Natural killer cell (primary cell): ENCODE measurements around the gene TEX261. TPM values are rescaled to one million over a fixed set of nuclear protein-coding genes. Genes with fewer than 3 reads are reported as not detected.

Source experiments
- ATAC-seq, 3 donors: fragments of 150-1000 bp in 2 of 3; fragments of 200-7000 bp in 1 of 3; cut with Tn5 transposase; 1 replicate in 1 of 3; 2 replicates in 2 of 3; pipeline ENCODE4 v1.10.0; 2021; ENCODE audit warnings: mild to moderate bottlenecking in 2 of 3, moderate library complexity in 2 of 3
- DNase-seq, 2 donors: peaks; one replicate each; pipeline versions ENCODE4 v3.0.0 to v3.0.0-alpha.2; 2013 to 2021; ENCODE audit warnings: mixed read lengths in 1 of 2
- H3K27ac ChIP-seq: one replicate; pipeline ENCODE4 v1.5.1; 2013; ENCODE audit warnings: mild to moderate bottlenecking, low read length
- H3K27me3 ChIP-seq: one replicate; pipeline ENCODE4 v1.6.1; 2013; ENCODE audit warnings: low read length; ENCODE audit not compliant: control insufficient read depth, insufficient read depth
- H3K36me3 ChIP-seq: one replicate; pipeline ENCODE4 v1.6.1; 2013; ENCODE audit warnings: low read length; ENCODE audit not compliant: control insufficient read depth, insufficient read depth
- H3K4me1 ChIP-seq: one replicate; pipeline ENCODE4 v1.6.1; 2013; ENCODE audit warnings: low read length; ENCODE audit not compliant: control insufficient read depth, insufficient read depth
- H3K4me3 ChIP-seq: one replicate; pipeline ENCODE4 v1.5.1; 2013; ENCODE audit warnings: low read length
- H3K9me3 ChIP-seq: one replicate; pipeline ENCODE4 v1.6.1; 2013; ENCODE audit warnings: low read length; ENCODE audit not compliant: control insufficient read depth, insufficient read depth
- H3K27ac Mint-ChIP-seq, 2 donors: one replicate each; pipeline ENCODE4 v1.8.0; 2022; ENCODE audit warnings: mild to moderate bottlenecking in 2 of 2, mixed read lengths in 2 of 2, moderate library complexity in 1 of 2
- H3K27me3 Mint-ChIP-seq, 2 donors: one replicate each; pipeline ENCODE4 v1.8.0; 2022; ENCODE audit warnings: low read depth in 2 of 2, mixed read lengths in 2 of 2
- H3K36me3 Mint-ChIP-seq: one replicate; pipeline ENCODE4 v1.8.0; 2022; ENCODE audit warnings: mixed read lengths
- H3K4me1 Mint-ChIP-seq, 2 donors: one replicate each; pipeline ENCODE4 v1.8.0; 2022; ENCODE audit warnings: mixed read lengths in 2 of 2
- H3K4me3 Mint-ChIP-seq: one replicate; pipeline ENCODE4 v1.8.0; 2022; ENCODE audit warnings: mild to moderate bottlenecking, moderate library complexity, mixed read lengths
- H3K9me3 Mint-ChIP-seq, 2 donors: one replicate each; pipeline ENCODE4 v1.8.0; 2022; ENCODE audit warnings: mixed read lengths in 2 of 2
- CTCF ChIP-seq: fragments of 200-600 bp; IDR thresholded peaks from one replicate; pipeline ENCODE4 v1.8.0; 2022; ENCODE audit warnings: antibody characterized with exemption
- WGBS: methylation state at CpG from one replicate; pipeline ENCODE4 v1.1.7; 2013; ENCODE audit warnings: missing lambda C conversion rate; ENCODE audit not compliant: insufficient coverage; 5-methylcytosine and 5-hydroxymethylcytosine counted together
- intact Hi-C: fragments of 100-400 bp; cut with micrococcal nuclease; formaldehyde crosslinking; loops from one replicate; pipeline ENCODE4 v1.14.2; 2022
- total RNA-seq, 4 donors: library from RNA; stranded (reverse); fragments of 120-200 nt in 1 of 4; gene quantifications; one replicate each; pipeline versions ENCODE4 v1.2.3 to v1.2.4, GENCODE V29; 2013 to 2022

Gene TEX261
- total RNA-seq, 3 donors from 2014 or later (not counting 1 experiment from before 2014, with no cell fraction given), result 30.3 to 44.2 (median 43.2) TPM

GRCh38 chr2:70942396-70943204 is 52.1 kb downstream of the TEX261 start:
- Histone ChIP-seq H3K9me3 (no peaks in the 10 kb centered on the region), H3K4me3 (no peak overlapping the region), H3K4me1 (no peaks in the 10 kb centered on the region), H3K36me3 (no peaks in the 10 kb centered on the region), H3K27me3 (peaks cover 3% of the 10 kb centered on the region), H3K27ac (no peak overlapping the region)
- Mint-ChIP-seq H3K27ac (no peak overlapping the region), H3K4me1 (peaks cover 0 to 1% of the 10 kb centered on the region in 2 donors), H3K9me3 (no peaks in the 10 kb centered on the region), H3K27me3 (peaks cover 0 to 20% of the 10 kb centered on the region in 2 donors), H3K36me3 (no peaks in the 10 kb centered on the region), H3K4me3 (no peak overlapping the region)
- ATAC-seq (no peak), DNase-seq (no peak)
- 67% methylated on average over 4 of the region's 6 CpGs for WGBS
- intact Hi-C loops, result loop anchor here (10.0 kb wide), 1 partner anchor 638 kb away; the partner anchor contains the start of gene FAM136A
- no peak for TF ChIP-seq CTCF

GRCh38 chr2:70941701-70942100 is 53.0 kb downstream of the TEX261 start:
- H3K27ac ChIP-seq, result no peak overlapping the region
- Mint-ChIP-seq H3K9me3 (no peaks in the 10 kb centered on the region), H3K27me3 (peaks cover 0 to 17% of the 10 kb centered on the region in 2 donors), H3K27ac (no peak overlapping the region), H3K36me3 (no peaks in the 10 kb centered on the region), H3K4me1 (no peaks in the 10 kb centered on the region), H3K4me3 (no peak overlapping the region)
- peaks cover 3% of the 10 kb centered on the region for H3K27me3 ChIP-seq
- no peak for ATAC-seq
- intact Hi-C loops, result loop anchor here (10.0 kb wide), 1 partner anchor 637 kb away; the partner anchor contains the start of gene FAM136A
- H3K4me3 ChIP-seq, result no peak overlapping the region
- no peak for DNase-seq
- TF ChIP-seq CTCF, result no peak
- no peaks in the 10 kb centered on the region for H3K36me3 ChIP-seq
- 71% methylated on average over 5 of the region's 5 CpGs for WGBS
- H3K4me1 ChIP-seq, result no peaks in the 10 kb centered on the region
- no peaks in the 10 kb centered on the region for H3K9me3 ChIP-seq

- H3K4me3 ChIP-seq, result no peak overlapping the region
- TF ChIP-seq CTCF, result no peak
- no peak for ATAC-seq
- H3K27ac ChIP-seq, result no peak overlapping the region
- no peaks in the 10 kb centered on the region for H3K4me1 ChIP-seq
- H3K4me3 Mint-ChIP-seq, result no peak overlapping the region
- no peaks in the 10 kb centered on the region for H3K27me3 ChIP-seq
- H3K9me3 ChIP-seq, result no peaks in the 10 kb centered on the region
- DNase-seq, result no peak
- no peak overlapping the region for H3K27ac Mint-ChIP-seq
- H3K27me3 Mint-ChIP-seq, result peaks cover 0 to 15% of the 10 kb centered on the region in 2 donors
- 82% methylated on average over 6 of the region's 6 CpGs for WGBS
- no peaks in the 10 kb centered on the region for H3K36me3 Mint-ChIP-seq
- H3K36me3 ChIP-seq, result no peaks in the 10 kb centered on the region
- no peaks in the 10 kb centered on the region for H3K9me3 Mint-ChIP-seq
- H3K4me1 Mint-ChIP-seq, result no peaks in the 10 kb centered on the region
- intact Hi-C loops, result loop anchor here (10.0 kb wide), 1 partner anchor 636 kb away; the partner anchor contains the start of gene FAM136A
These were observed 53.5 kb downstream of the TEX261 start for GRCh38 chr2:70941186-70941585.
